ENCODE results near the gene EGFL7.

DNA sequence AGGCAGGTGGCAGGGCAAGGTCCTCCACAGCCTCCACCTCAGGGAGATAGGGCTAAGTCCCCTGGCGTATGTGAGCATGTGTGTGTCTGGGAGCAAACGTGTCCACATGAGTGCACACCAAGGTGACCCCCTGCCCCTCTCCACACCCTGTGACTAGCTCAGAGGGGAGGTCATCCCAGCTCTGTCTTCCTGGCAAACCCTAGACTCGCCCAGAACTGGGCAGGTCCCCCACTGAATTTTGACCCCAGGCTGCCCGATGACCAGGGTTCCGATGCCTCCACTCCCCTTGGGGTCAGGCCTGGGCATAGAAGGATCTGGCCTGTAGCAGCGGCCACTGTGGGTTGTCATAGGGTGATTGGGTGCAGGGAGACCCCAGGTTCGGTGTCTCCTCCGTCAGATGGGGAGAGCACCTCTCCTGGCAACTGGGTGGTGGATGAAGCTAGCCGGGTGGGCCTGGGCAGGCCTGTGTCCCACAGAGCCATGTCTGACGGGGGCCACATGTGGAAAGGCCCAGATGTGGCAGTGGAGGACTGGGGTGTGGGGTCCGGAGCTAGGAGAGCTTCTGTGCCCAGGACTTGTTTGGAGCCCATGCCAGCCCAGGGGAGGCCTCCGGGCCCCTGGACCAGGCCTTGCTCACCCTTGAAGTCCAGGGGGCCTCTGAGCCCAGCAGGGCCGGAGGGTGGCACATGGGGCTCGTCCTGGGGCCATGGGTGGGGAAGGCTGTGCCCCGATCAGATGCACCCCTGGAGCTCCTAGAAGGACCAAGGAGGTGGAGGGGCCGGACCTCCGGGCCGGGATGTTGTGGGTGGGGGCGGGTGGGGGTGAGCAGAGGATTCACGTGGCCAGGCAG lies 55.9 kb downstream of the EGFL7 start:
- no peak for TF ChIP-seq EZH2 (IDR thresholded peaks at IDR 0.05)
- TF ChIP-seq, protein P1, sequence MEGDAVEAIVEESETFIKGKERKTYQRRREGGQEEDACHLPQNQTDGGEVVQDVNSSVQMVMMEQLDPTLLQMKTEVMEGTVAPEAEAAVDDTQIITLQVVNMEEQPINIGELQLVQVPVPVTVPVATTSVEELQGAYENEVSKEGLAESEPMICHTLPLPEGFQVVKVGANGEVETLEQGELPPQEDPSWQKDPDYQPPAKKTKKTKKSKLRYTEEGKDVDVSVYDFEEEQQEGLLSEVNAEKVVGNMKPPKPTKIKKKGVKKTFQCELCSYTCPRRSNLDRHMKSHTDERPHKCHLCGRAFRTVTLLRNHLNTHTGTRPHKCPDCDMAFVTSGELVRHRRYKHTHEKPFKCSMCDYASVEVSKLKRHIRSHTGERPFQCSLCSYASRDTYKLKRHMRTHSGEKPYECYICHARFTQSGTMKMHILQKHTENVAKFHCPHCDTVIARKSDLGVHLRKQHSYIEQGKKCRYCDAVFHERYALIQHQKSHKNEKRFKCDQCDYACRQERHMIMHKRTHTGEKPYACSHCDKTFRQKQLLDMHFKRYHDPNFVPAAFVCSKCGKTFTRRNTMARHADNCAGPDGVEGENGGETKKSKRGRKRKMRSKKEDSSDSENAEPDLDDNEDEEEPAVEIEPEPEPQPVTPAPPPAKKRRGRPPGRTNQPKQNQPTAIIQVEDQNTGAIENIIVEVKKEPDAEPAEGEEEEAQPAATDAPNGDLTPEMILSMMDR (IDR thresholded peaks at IDR 0.05) = no peak
